ENCODE results near the gene HS6ST1.

The HS6ST1 gene

GRCh38 chr2:128277961-128278681 is 40.5 kb downstream of the HS6ST1 start:
- Histone ChIP-seq H4K20me1 (ENCODE audit: insufficient read depth, low read length) (no peaks in the 10 kb centered on the region), H3K27ac (ENCODE audit: low read depth, low read length, poor library complexity, severe bottlenecking) (no peak overlapping the region), H3K79me2 (ENCODE audit: insufficient read depth, low read length) (no peaks in the 10 kb centered on the region), H3K9ac (ENCODE audit: low read length) (no peak overlapping the region), H3F3A (ENCODE audit: insufficient read depth, low read length) (no peaks in the 10 kb centered on the region), H3K4me1 (ENCODE audit: insufficient read depth, low read length, severe bottlenecking) (no peaks in the 10 kb centered on the region), H3K27me3 (ENCODE audit: insufficient read depth, low read length) (no peaks in the 10 kb centered on the region), H3K4me2 (ENCODE audit: low read length) (no peak overlapping the region), H3K4me3 (ENCODE audit: low read depth, low read length, poor library complexity, severe bottlenecking) (no peak overlapping the region), H2AFZ (ENCODE audit: low read length) (no peak overlapping the region), H3K9me2 (ENCODE audit: low read depth, low read length) (no peaks in the 10 kb centered on the region), H3K36me3 (ENCODE audit: insufficient read depth, low read length) (no peaks in the 10 kb centered on the region), H3K9me3 (ENCODE audit: low read length) (peaks cover 6% of the 10 kb centered on the region)
- TF ChIP-seq CTCF (IDR thresholded peaks at IDR 0.05; ENCODE audit: low read length), result no peak
- no peak for TF ChIP-seq EZH2 (IDR thresholded peaks at IDR 0.05; ENCODE audit: borderline replicate concordance, low read length)

GRCh38 chr2:128276878-128277675 is 41.6 kb downstream of the HS6ST1 start:
- Histone ChIP-seq H3K4me1 (ENCODE audit: insufficient read depth, low read length, severe bottlenecking) (no peaks in the 10 kb centered on the region), H3F3A (ENCODE audit: insufficient read depth, low read length) (no peaks in the 10 kb centered on the region), H4K20me1 (ENCODE audit: insufficient read depth, low read length) (no peaks in the 10 kb centered on the region), H3K4me3 (ENCODE audit: low read depth, low read length, poor library complexity, severe bottlenecking) (no peak overlapping the region), H3K36me3 (ENCODE audit: insufficient read depth, low read length) (no peaks in the 10 kb centered on the region), H3K27ac (ENCODE audit: low read depth, low read length, poor library complexity, severe bottlenecking) (no peak overlapping the region), H3K9me3 (ENCODE audit: low read length) (peaks cover 6% of the 10 kb centered on the region), H2AFZ (ENCODE audit: low read length) (no peak overlapping the region), H3K27me3 (ENCODE audit: insufficient read depth, low read length) (no peaks in the 10 kb centered on the region), H3K9ac (ENCODE audit: low read length) (no peak overlapping the region), H3K79me2 (ENCODE audit: insufficient read depth, low read length) (no peaks in the 10 kb centered on the region), H3K9me2 (ENCODE audit: low read depth, low read length) (no peaks in the 10 kb centered on the region), H3K4me2 (ENCODE audit: low read length) (no peak overlapping the region)
- no peak for TF ChIP-seq CTCF (IDR thresholded peaks at IDR 0.05; ENCODE audit: low read length)
- TF ChIP-seq EZH2 (IDR thresholded peaks at IDR 0.05; ENCODE audit: borderline replicate concordance, low read length), result no peak

GRCh38 chr2:128275498-128276045 is 43.1 kb downstream of the HS6ST1 start:
- peaks cover 6% of the 10 kb centered on the region for H3K9me3 ChIP-seq (ENCODE audit: low read length)
- H3K36me3 ChIP-seq (ENCODE audit: insufficient read depth, low read length), result no peaks in the 10 kb centered on the region
- H3K4me1 ChIP-seq (ENCODE audit: insufficient read depth, low read length, severe bottlenecking), result no peaks in the 10 kb centered on the region
- H4K20me1 ChIP-seq (ENCODE audit: insufficient read depth, low read length), result no peaks in the 10 kb centered on the region
- no peak for TF ChIP-seq CTCF (IDR thresholded peaks at IDR 0.05; ENCODE audit: low read length)
- no peak for TF ChIP-seq EZH2 (IDR thresholded peaks at IDR 0.05; ENCODE audit: borderline replicate concordance, low read length)
- no peak overlapping the region for H3K4me3 ChIP-seq (ENCODE audit: low read depth, low read length, poor library complexity, severe bottlenecking)
- no peaks in the 10 kb centered on the region for H3F3A ChIP-seq (ENCODE audit: insufficient read depth, low read length)
- no peaks in the 10 kb centered on the region for H3K79me2 ChIP-seq (ENCODE audit: insufficient read depth, low read length)
- H3K27ac ChIP-seq (ENCODE audit: low read depth, low read length, poor library complexity, severe bottlenecking), result no peak overlapping the region
- H3K4me2 ChIP-seq (ENCODE audit: low read length), result no peak overlapping the region
- H3K9me2 ChIP-seq (ENCODE audit: low read depth, low read length), result no peaks in the 10 kb centered on the region
- no peak overlapping the region for H2AFZ ChIP-seq (ENCODE audit: low read length)
- H3K27me3 ChIP-seq (ENCODE audit: insufficient read depth, low read length), result no peaks in the 10 kb centered on the region
- H3K9ac ChIP-seq (ENCODE audit: low read length), result no peak overlapping the region

Measured in OCI-LY1 (cell line).